Bronchial epithelial cell (primary cell): ENCODE measurements around the gene PRIMA1. TPM values are rescaled to one million over a fixed set of nuclear protein-coding genes. Genes with fewer than 3 reads are reported as not detected.

Experiments
- DNase-seq: peaks from one replicate; pipeline ENCODE4 v3.0.0-alpha.2; 2010; ENCODE audit warnings: low read depth
- FAIRE-seq: peaks from 2 replicates; lab custom pipeline; 2011; peaks lifted over from hg19 to GRCh38; lab: Jason Lieb, UNC
- H3K27me3 ChIP-seq: 2 replicates; pipeline ENCODE4 v1.5.1; 2011; ENCODE audit warnings: low read length; ENCODE audit not compliant: control insufficient read depth, insufficient read depth
- H3K36me3 ChIP-seq: 2 replicates; pipeline ENCODE4 v1.5.1; 2011; ENCODE audit warnings: low read length; ENCODE audit not compliant: control insufficient read depth, insufficient read depth
- H3K4me3 ChIP-seq: 2 replicates; pipeline ENCODE4 v1.5.1; 2011; ENCODE audit warnings: mild to moderate bottlenecking, low read depth, low read length, control low read depth
- total RNA-seq: library from RNA; depleted of rRNA; stranded (reverse); fragments of >200 nt; gene quantifications from 2 replicates; pipeline ENCODE4 v1.2.1, GENCODE V29; 2014
- TF ChIP-seq, protein P1 (sequence below): IDR thresholded peaks from 2 replicates; pipeline ENCODE4 v1.5.1; 2011; ENCODE audit warnings: mild to moderate bottlenecking, moderate library complexity, low read length, control low read depth, inconsistent platforms; ENCODE audit not compliant: insufficient read depth, severe bottlenecking

PRIMA1 gene
- total RNA-seq, 1 donor from 2014 or later, result not detected

DNA sequence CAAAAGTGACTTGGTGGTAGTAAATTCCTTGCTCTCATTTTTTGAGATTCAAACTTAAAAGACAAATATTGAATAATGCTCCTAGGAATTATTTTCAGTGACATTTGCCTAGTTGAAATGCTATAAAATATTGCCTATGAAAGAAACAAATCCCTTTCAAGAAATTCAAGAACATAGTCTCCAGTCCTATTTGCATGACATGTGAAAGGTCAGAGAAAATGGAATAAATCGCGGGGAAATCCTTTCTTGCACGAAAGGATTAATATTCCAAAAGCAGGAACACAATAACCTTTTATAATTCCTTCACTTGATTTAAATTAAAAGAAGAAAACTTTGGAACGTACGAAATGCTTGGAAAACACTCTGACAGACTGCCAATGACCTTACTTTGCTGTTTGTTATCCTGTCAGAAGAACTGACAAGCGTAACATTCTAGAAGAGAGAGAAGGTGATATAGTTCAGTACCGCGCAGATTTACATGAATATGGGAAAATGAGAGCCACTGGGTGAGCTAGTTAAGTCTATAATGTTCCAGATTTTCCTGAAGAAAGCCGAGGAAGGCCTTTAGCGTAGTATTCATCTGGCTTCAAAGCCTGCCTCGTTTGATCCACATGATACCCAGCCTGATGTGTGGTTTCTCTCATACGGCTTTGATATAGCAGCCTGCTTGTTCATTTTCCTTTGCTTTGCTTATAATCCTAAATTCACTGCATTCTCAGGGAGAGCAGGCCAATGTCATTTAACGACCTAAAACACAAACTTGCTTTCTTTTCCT is 103.0 kb downstream of the PRIMA1 start:
- no peak overlapping the region for H3K4me3 ChIP-seq
- TF ChIP-seq, protein P1, sequence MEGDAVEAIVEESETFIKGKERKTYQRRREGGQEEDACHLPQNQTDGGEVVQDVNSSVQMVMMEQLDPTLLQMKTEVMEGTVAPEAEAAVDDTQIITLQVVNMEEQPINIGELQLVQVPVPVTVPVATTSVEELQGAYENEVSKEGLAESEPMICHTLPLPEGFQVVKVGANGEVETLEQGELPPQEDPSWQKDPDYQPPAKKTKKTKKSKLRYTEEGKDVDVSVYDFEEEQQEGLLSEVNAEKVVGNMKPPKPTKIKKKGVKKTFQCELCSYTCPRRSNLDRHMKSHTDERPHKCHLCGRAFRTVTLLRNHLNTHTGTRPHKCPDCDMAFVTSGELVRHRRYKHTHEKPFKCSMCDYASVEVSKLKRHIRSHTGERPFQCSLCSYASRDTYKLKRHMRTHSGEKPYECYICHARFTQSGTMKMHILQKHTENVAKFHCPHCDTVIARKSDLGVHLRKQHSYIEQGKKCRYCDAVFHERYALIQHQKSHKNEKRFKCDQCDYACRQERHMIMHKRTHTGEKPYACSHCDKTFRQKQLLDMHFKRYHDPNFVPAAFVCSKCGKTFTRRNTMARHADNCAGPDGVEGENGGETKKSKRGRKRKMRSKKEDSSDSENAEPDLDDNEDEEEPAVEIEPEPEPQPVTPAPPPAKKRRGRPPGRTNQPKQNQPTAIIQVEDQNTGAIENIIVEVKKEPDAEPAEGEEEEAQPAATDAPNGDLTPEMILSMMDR, result no peak
- DNase-seq, result no peak
- no peaks in the 10 kb centered on the region for H3K36me3 ChIP-seq
- no peaks in the 10 kb centered on the region for H3K27me3 ChIP-seq
- no peak for FAIRE-seq

DNA sequence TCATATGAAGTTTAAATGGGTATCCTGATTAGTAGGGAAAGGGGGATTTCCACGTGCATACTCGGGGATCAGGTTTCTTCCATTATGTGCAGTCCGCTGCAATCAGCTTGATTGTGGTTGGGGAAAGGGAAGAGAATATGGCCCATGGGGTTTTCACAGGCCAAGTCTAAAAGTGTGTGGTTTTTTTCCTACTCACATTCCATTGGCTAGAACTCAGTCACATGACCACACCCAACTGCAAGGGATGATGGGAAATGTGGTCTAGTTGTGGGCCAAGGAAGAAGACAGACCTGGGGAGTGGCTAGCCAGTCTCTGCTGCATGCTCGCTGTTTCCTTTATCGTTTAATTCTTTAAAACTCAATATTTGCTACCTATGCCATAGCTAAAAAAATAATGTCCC is 105.1 kb downstream of the PRIMA1 start:
- TF ChIP-seq, protein P1, result no peak
- H3K4me3 ChIP-seq, result no peak overlapping the region
- DNase-seq (peak; percentile 3), FAIRE-seq (no peak)
- no peaks in the 10 kb centered on the region for H3K27me3 ChIP-seq
- H3K36me3 ChIP-seq, result no peaks in the 10 kb centered on the region

- H3K36me3 ChIP-seq, result no peaks in the 10 kb centered on the region
- H3K4me3 ChIP-seq, result no peak overlapping the region
- FAIRE-seq, result no peak
- no peaks in the 10 kb centered on the region for H3K27me3 ChIP-seq
- TF ChIP-seq, protein P1, result no peak
- no peak for DNase-seq
Measured at GRCh38 chr14:93682459-93682858, 105.8 kb downstream of the PRIMA1 start.

- Histone ChIP-seq H3K36me3 (no peaks in the 10 kb centered on the region), H3K4me3 (no peak overlapping the region), H3K27me3 (no peaks in the 10 kb centered on the region)
- FAIRE-seq (peak; percentile 43), DNase-seq (no peak)
- TF ChIP-seq, protein P1, result no peak
Measured at GRCh38 chr14:93676416-93676958, 111.8 kb downstream of the PRIMA1 start.

- Histone ChIP-seq H3K36me3 (no peaks in the 10 kb centered on the region), H3K27me3 (no peaks in the 10 kb centered on the region), H3K4me3 (no peak overlapping the region)
- no peak for DNase-seq
- no peak for FAIRE-seq
- TF ChIP-seq, protein P1, result no peak
Measured at GRCh38 chr14:93675651-93676050, 112.6 kb downstream of the PRIMA1 start.
